ENCODE measurements around the gene ADGRD1. TPM values are rescaled to one million over a fixed set of nuclear protein-coding genes. Genes with fewer than 3 reads are reported as not detected.

ADGRD1 gene
- total RNA-seq, 2 experiments from 2014 or later: 0.64 to 1.0 TPM

GRCh38 chr12:131106349-131106941 is 152.7 kb downstream of the ADGRD1 start:
- DNase-seq: no peak
- no peak overlapping the region for H3K4me3 Mint-ChIP-seq
- peaks cover 14% of the 10 kb centered on the region for H3K4me1 Mint-ChIP-seq (ENCODE audit: low read depth)
- intact Hi-C loops (cut with micrococcal nuclease): loop anchor here (2.0 to 10.0 kb wide), 4 partner anchors 104 to 498 kb away; partner anchors contain the start of gene RAN
- peaks cover 7% of the 10 kb centered on the region for H3K27me3 Mint-ChIP-seq
- ChIA-PET CTCF (interaction anchor here (0.6 to 5.9 kb wide), 9 partner anchors 10 to 349 kb away, joined by 3 to 197 read pairs (median 13); no protein-coding TSS in a partner anchor), POLR2A (no interaction called here)
- H3K36me3 Mint-ChIP-seq: no peaks in the 10 kb centered on the region
- no peak overlapping the region for H3K27ac Mint-ChIP-seq
- peaks cover 9% of the 10 kb centered on the region for H3K9me3 Mint-ChIP-seq

GRCh38 chr12:131108177-131108955 is 154.7 kb downstream of the ADGRD1 start:
- Mint-ChIP-seq H3K27ac (no peak overlapping the region), H3K4me3 (no peak overlapping the region), H3K27me3 (peaks cover 7% of the 10 kb centered on the region), H3K4me1 (ENCODE audit: low read depth) (peaks cover 16% of the 10 kb centered on the region), H3K36me3 (no peaks in the 10 kb centered on the region), H3K9me3 (peaks cover 9% of the 10 kb centered on the region)
- ChIA-PET POLR2A (no interaction called here), CTCF (interaction anchor here (5.9 kb wide), 1 partner anchor 24 kb away, joined by 197 read pairs; no protein-coding TSS in a partner anchor)
- DNase-seq: no peak
- intact Hi-C loops (cut with micrococcal nuclease): loop anchor here (5.0 to 10.0 kb wide), 3 partner anchors 236 to 496 kb away; partner anchors contain the start of gene RAN

- intact Hi-C loops (cut with micrococcal nuclease): no loop called here
- no peak for DNase-seq
- H3K4me3 Mint-ChIP-seq: no peak overlapping the region
- ChIA-PET POLR2A (no interaction called here), CTCF (interaction anchor here (1.3 kb wide), 1 partner anchor 8 kb away, joined by 7 read pairs; no protein-coding TSS in a partner anchor)
- peaks cover 2% of the 10 kb centered on the region for H3K4me1 Mint-ChIP-seq (ENCODE audit: low read depth)
- no peaks in the 10 kb centered on the region for H3K36me3 Mint-ChIP-seq
- no peak overlapping the region for H3K27ac Mint-ChIP-seq
- peaks cover 9% of the 10 kb centered on the region for H3K9me3 Mint-ChIP-seq
- H3K27me3 Mint-ChIP-seq: peaks cover 18% of the 10 kb centered on the region
Observed at GRCh38 chr12:131111446-131111845, 157.7 kb downstream of the ADGRD1 start.

GRCh38 chr12:131112021-131112420 is 158.3 kb downstream of the ADGRD1 start:
- peaks cover 2% of the 10 kb centered on the region for H3K4me1 Mint-ChIP-seq (ENCODE audit: low read depth)
- CTCF ChIA-PET: interaction anchor here (1.3 to 1.4 kb wide), 3 partner anchors 8 to 20 kb away, joined by 4 to 11 read pairs (median 7); no protein-coding TSS in a partner anchor
- intact Hi-C loops (cut with micrococcal nuclease): loop anchor here (1.0 kb wide), 1 partner anchor 21 kb away; no protein-coding TSS in a partner anchor
- H3K27ac Mint-ChIP-seq: no peak overlapping the region
- H3K27me3 Mint-ChIP-seq: peaks cover 15% of the 10 kb centered on the region
- H3K36me3 Mint-ChIP-seq: no peaks in the 10 kb centered on the region
- H3K9me3 Mint-ChIP-seq: peaks cover 9% of the 10 kb centered on the region
- no peak for DNase-seq
- POLR2A ChIA-PET: no interaction called here
- H3K4me3 Mint-ChIP-seq: no peak overlapping the region

- ChIA-PET CTCF (interaction anchor here (0.8 to 1.4 kb wide), 4 partner anchors 8 to 19 kb away, joined by 3 to 11 read pairs (median 6); no protein-coding TSS in a partner anchor), POLR2A (no interaction called here)
- H3K9me3 Mint-ChIP-seq: peaks cover 9% of the 10 kb centered on the region
- H3K4me1 Mint-ChIP-seq (ENCODE audit: low read depth): peaks cover 2% of the 10 kb centered on the region
- DNase-seq: no peak
- no peaks in the 10 kb centered on the region for H3K36me3 Mint-ChIP-seq
- H3K27me3 Mint-ChIP-seq: peaks cover 15% of the 10 kb centered on the region
- intact Hi-C loops (cut with micrococcal nuclease): loop anchor here (1.0 kb wide), 1 partner anchor 21 kb away; no protein-coding TSS in a partner anchor
- H3K27ac Mint-ChIP-seq: no peak overlapping the region
- H3K4me3 Mint-ChIP-seq: no peak overlapping the region
Observed at GRCh38 chr12:131112700-131113290, 159.1 kb downstream of the ADGRD1 start.

- no peaks in the 10 kb centered on the region for H3K36me3 Mint-ChIP-seq
- intact Hi-C loops (cut with micrococcal nuclease): no loop called here
- H3K9me3 Mint-ChIP-seq: peaks cover 9% of the 10 kb centered on the region
- H3K4me3 Mint-ChIP-seq: no peak overlapping the region
- POLR2A ChIA-PET: no interaction called here
- no peak for DNase-seq
- H3K27ac Mint-ChIP-seq: no peak overlapping the region
- H3K4me1 Mint-ChIP-seq (ENCODE audit: low read depth): peaks cover 2% of the 10 kb centered on the region
- CTCF ChIA-PET: interaction anchor here (0.8 to 4.6 kb wide), 2 partner anchors 9 kb away, joined by 3 to 33 read pairs; no protein-coding TSS in a partner anchor
- H3K27me3 Mint-ChIP-seq: peaks cover 15% of the 10 kb centered on the region
Observed at GRCh38 chr12:131113568-131114270, 160.0 kb downstream of the ADGRD1 start.

- Mint-ChIP-seq H3K4me1 (ENCODE audit: low read depth) (peaks cover 2% of the 10 kb centered on the region), H3K4me3 (no peak overlapping the region), H3K27ac (no peak overlapping the region), H3K27me3 (peaks cover 17% of the 10 kb centered on the region), H3K36me3 (no peaks in the 10 kb centered on the region), H3K9me3 (peaks cover 7% of the 10 kb centered on the region)
- ChIA-PET POLR2A (no interaction called here), CTCF (interaction anchor here (4.6 kb wide), 1 partner anchor 10 kb away, joined by 33 read pairs; no protein-coding TSS in a partner anchor)
- intact Hi-C loops (cut with micrococcal nuclease): no loop called here
- DNase-seq: no peak
Observed at GRCh38 chr12:131114271-131114670, 160.6 kb downstream of the ADGRD1 start.

GRCh38 chr12:131114942-131115584 is 161.4 kb downstream of the ADGRD1 start:
- H3K9me3 Mint-ChIP-seq: no peaks in the 10 kb centered on the region
- H3K27ac Mint-ChIP-seq: no peak overlapping the region
- intact Hi-C loops (cut with micrococcal nuclease): no loop called here
- no peak overlapping the region for H3K4me3 Mint-ChIP-seq
- H3K36me3 Mint-ChIP-seq: no peaks in the 10 kb centered on the region
- ChIA-PET CTCF (interaction anchor here (4.6 to 5.0 kb wide), 2 partner anchors 10 to 17 kb away, joined by 26 to 33 read pairs; no protein-coding TSS in a partner anchor), POLR2A (no interaction called here)
- H3K4me1 Mint-ChIP-seq (ENCODE audit: low read depth): peaks cover 2% of the 10 kb centered on the region
- no peak for DNase-seq
- H3K27me3 Mint-ChIP-seq: peaks cover 17% of the 10 kb centered on the region

- Mint-ChIP-seq H3K4me3 (no peak overlapping the region), H3K27ac (no peak overlapping the region), H3K27me3 (peaks cover 17% of the 10 kb centered on the region), H3K4me1 (ENCODE audit: low read depth) (peaks cover 2% of the 10 kb centered on the region), H3K9me3 (no peaks in the 10 kb centered on the region), H3K36me3 (no peaks in the 10 kb centered on the region)
- ChIA-PET POLR2A (no interaction called here), CTCF (interaction anchor here (4.6 to 5.0 kb wide), 2 partner anchors 11 to 17 kb away, joined by 26 to 33 read pairs; no protein-coding TSS in a partner anchor)
- no peak for DNase-seq
- intact Hi-C loops (cut with micrococcal nuclease): no loop called here
Observed at GRCh38 chr12:131115766-131116467, 162.2 kb downstream of the ADGRD1 start.

GRCh38 chr12:131116468-131117117 is 162.9 kb downstream of the ADGRD1 start:
- H3K27ac Mint-ChIP-seq: no peak overlapping the region
- DNase-seq: no peak
- no peaks in the 10 kb centered on the region for H3K9me3 Mint-ChIP-seq
- H3K27me3 Mint-ChIP-seq: peaks cover 17% of the 10 kb centered on the region
- intact Hi-C loops (cut with micrococcal nuclease): no loop called here
- POLR2A ChIA-PET: no interaction called here
- CTCF ChIA-PET: interaction anchor here (4.6 to 5.0 kb wide), 2 partner anchors 12 to 16 kb away, joined by 26 to 33 read pairs; no protein-coding TSS in a partner anchor
- no peak overlapping the region for H3K4me3 Mint-ChIP-seq
- H3K36me3 Mint-ChIP-seq: no peaks in the 10 kb centered on the region
- H3K4me1 Mint-ChIP-seq (ENCODE audit: low read depth): peaks cover 2% of the 10 kb centered on the region
